Non-pigmented ciliary epithelial cell (primary cell): ENCODE measurements around the gene TNFRSF6B.
"Not testable (repeated sequence)": the region's sequence is repeated elsewhere in the genome, so short reads cannot be mapped to it uniquely, and the experiment has no call there.

ENCODE experiments used
- DNase-seq: peaks from one replicate; pipeline ENCODE4 v3.0.0-alpha.2; 2010; ENCODE audit warnings: low read depth

The TNFRSF6B gene

DNA sequence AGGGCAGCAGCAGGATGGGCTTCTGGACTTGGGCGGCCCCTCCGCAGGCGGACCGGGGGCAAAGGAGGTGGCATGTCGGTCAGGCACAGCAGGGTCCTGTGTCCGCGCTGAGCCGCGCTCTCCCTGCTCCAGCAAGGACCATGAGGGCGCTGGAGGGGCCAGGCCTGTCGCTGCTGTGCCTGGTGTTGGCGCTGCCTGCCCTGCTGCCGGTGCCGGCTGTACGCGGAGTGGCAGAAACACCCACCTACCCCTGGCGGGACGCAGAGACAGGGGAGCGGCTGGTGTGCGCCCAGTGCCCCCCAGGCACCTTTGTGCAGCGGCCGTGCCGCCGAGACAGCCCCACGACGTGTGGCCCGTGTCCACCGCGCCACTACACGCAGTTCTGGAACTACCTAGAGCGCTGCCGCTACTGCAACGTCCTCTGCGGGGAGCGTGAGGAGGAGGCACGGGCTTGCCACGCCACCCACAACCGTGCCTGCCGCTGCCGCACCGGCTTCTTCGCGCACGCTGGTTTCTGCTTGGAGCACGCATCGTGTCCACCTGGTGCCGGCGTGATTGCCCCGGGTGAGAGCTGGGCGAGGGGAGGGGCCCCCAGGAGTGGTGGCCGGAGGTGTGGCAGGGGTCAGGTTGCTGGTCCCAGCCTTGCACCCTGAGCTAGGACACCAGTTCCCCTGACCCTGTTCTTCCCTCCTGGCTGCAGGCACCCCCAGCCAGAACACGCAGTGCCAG is at the start of gene TNFRSF6B:
Gene TNFRSF6B, plus strand, starts transcription at position 25 of the 729 bp plus-strand sequence. Its CDS starts 116 bp downstream, at position 141.
- no peak for DNase-seq

DNA sequence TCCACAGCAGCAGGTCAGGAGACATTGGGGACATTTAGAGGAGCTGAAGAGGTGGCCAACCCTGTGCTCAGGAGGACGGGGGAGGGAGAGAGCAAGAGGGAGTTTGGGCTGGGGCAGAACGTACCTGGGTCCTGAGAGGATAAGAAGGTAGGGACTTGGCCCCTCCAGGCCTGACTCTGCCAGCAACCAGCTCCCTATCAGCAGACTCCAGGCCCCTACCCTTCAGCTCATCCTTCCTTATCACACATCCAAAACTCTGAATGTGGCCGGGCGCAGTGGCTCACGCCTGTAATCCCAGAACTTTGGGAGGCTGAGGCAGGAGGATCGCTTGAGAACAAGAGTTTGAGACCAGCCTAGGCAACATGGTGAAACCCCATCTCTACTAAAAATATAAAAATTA is 48.3 kb upstream of the TNFRSF6B start:
- DNase-seq: no peak

GRCh38 chr20:63648895-63649589 is 47.4 kb upstream of the TNFRSF6B start:
- DNase-seq: no peak

GRCh38 chr20:63650486-63650885 is 46.0 kb upstream of the TNFRSF6B start:
- DNase-seq: not testable (repeated sequence)

DNA sequence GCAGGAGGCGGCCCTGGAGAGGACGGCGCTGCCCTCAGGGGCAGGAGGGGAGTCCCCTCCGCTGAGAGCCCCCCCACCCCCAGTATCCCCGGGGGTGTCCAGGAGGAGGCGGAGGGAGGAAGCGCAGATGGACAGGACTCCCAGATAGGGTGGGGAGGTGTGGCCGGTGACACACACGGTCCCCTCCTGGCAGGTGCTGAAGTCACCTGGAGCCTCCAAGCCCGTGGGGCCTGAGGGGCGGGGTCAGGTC is 44.6 kb upstream of the TNFRSF6B start:
- no peak for DNase-seq

- no peak for DNase-seq
Observed at GRCh38 chr20:63652192-63652980, 44.1 kb upstream of the TNFRSF6B start.

- peak; percentile 62 for DNase-seq
Observed at GRCh38 chr20:63653041-63653973, 43.1 kb upstream of the TNFRSF6B start, which contains the start of gene STMN3. TSS of gene STMN3 (minus strand) at chr20:63653424. CDS start at chr20:63653345, 79 bp downstream.

DNA sequence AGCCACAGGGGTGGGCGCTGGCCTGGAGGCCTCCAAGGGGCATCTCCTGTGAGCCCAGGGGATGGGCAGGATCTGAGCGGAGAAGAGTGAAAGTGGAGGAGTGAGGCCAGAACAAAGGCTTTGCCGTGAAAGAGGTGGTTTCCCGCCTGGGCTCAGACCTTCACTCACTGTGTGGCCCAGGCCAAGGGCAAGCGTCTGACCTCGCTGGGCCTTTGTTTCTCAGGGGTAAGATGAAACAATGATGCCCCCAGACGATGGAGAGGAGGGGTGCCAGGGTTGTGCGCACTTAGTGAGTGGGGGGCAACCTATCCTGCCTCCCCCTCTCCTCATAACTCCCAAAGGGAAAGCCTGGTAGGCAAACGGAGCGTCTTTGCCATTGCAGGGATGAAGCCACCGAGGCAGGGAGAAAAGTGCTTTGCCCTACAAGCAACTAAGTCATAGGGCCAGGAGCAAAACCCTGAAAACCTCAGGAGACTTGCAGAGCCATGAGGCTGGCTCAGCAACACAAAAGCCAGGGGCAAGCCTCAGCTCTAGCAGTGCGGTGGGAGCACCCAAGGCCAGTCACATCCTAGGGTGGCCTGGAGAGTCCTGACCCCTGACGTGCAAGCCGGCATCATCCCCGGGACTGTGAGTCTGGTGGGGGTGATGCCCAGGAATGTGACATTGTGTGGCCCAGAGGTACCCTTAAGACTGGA is 42.3 kb upstream of the TNFRSF6B start:
- DNase-seq: no peak

GRCh38 chr20:63655249-63655648 is 41.2 kb upstream of the TNFRSF6B start:
- DNase-seq: no peak

- DNase-seq: no peak
Observed at GRCh38 chr20:63656451-63656850, 40.0 kb upstream of the TNFRSF6B start.

GRCh38 chr20:63657260-63657936 is 39.1 kb upstream of the TNFRSF6B start:
- no peak for DNase-seq

DNA sequence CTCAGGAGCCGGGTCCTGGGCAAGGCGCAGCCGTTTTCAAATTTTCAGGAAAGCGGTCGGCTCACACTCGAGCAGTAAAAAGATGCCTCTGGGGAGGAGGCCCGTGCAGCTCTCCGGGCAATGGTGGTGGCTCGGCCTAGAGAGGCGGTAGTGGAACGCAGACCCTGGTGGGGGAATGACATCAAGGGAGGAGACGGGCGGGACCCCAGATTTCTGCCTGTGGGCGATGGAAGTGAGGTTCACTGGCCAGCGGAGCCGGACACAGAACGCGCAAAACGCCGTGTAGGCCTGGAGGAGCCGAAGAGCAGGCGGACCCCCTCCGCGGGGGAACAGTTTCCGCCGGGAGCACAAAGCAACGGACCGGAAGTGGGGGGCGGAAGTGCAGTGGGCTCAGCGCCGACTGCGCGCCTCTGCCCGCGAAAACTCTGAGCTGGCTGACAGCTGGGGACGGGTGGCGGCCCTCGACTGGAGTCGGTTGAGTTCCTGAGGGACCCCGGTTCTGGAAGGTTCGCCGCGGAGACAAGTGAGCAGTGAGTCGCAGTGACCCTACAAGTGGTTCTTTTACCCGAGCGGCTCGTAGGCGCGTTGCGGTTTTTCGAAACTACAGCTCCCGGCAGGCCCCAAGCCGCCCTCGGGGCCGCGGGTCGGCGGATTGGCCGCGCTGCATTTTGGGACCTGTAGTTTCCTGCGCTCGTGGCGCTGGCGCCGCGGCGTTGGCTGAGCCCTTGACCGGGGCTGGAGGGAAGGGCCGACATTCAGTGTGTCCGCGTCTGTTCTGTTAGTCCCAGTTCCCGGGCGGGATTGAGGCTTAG is 38.3 kb upstream of the TNFRSF6B start, which contains the start of gene RTEL1:
Gene RTEL1, plus strand, starts transcription at position 376 of the 812 bp plus-strand sequence. CDS start 1,091 bp downstream, outside the sequence.
- no peak for DNase-seq

DNA sequence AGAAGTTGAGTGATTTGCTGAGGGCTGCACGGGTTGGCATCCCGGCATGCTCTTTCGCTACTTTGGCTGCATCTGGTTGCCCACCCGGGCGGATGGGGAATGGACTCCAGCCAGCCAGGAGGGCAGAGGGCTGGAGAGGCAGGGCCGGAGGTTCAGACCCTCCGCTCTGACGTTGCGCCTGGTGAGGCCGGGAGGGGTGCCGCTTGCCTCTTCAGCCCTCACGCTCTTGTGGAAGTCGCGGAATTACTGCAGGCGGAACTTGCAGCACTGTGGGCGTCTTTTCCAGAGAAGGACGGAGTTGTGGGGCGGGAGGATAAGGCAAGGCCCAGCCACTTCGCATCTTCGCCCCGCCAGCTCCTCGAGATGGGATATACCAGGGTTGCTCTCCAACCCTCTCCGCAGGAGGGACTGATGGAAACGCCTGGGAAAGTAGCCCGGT is 37.7 kb upstream of the TNFRSF6B start:
- DNase-seq: no peak

GRCh38 chr20:63659370-63659769 is 37.1 kb upstream of the TNFRSF6B start:
- no peak for DNase-seq

DNA sequence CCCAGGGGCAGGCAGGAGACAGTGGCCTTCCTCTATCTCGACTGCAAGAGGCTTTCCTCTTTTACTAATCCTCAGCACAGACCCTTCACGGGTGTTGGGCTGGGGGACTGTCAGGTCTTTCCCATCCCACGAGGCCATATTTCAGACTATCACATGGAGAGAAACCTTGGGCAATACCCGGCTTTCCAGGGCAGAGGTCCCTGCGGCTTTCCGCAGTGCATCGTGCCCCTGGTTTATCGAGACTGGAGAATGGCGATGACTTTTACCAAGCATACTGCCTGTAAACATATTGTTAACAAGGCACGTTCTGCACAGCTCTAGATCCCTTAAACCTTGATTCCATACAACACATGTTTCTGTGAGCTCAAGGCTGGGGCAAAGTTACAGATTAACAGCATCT is 36.3 kb upstream of the TNFRSF6B start:
- DNase-seq: not testable (repeated sequence)

GRCh38 chr20:63660622-63661021 is 35.8 kb upstream of the TNFRSF6B start:
- DNase-seq: no peak

- no peak for DNase-seq
Observed at GRCh38 chr20:63661108-63661507, 35.3 kb upstream of the TNFRSF6B start.

DNA sequence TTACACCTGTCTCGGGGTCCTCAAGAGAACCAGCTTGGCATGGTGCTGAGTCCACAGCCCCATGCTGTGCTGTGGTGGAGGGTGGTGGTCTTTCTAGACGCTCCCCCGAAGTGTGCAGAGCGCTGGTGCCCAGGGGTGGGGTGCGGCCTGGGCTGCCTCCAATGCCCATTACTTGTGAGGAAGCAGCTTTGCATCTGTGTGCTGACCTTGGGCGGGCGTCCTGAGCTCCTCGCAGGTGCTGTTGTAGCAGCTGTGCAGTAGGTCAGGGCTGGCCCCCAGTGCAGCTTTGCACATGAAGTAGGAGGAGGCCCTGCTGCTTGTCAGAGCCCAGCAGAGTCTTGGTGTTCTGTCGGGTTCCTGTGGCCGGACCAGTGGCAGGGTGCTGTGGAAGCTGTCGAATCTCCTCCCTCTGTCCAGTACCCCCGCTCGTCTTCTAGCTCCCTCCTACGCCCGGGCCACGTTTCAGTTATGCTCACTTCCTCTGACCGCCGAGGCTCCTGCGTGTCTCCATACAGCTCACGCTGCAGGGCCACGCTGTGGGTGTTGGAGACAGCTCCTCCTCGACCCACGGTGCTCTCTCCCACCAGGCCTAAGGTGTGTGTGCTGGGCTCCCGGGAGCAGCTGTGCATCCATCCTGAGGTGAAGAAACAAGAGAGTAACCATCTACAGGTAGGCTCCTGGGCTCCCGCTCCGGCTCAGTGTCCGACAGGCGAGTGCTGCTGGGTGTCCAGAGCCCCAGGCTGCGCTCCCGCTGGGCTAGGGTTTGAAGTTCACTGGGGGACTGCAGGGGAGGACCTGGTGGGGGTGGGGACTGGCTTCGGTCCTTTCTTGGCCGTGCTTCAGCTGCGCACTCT is 34.3 kb upstream of the TNFRSF6B start:
- DNase-seq: no peak

- DNase-seq: no peak
Observed at GRCh38 chr20:63662813-63663189, 33.7 kb upstream of the TNFRSF6B start.
